HG02678 (cell line): ENCODE measurements around the gene MYBPC2.
"Not testable (repeated sequence)": the region's sequence is repeated elsewhere in the genome, so short reads cannot be mapped to it uniquely, and the experiment has no call there.

Experiments
- ATAC-seq: cut with Tn5 transposase; IDR thresholded peaks from one replicate; pipeline ENCODE4 v1.9.1; 2021; ENCODE audit warnings: mild to moderate bottlenecking, moderate library complexity; ENCODE audit not compliant: unreplicated experiment

Gene MYBPC2

GRCh38 chr19:50427318-50427925 lies 5.3 kb upstream of the MYBPC2 start:
- ATAC-seq, result no peak

GRCh38 chr19:50427997-50428425 lies 4.7 kb upstream of the MYBPC2 start:
- no peak for ATAC-seq

- no peak for ATAC-seq
Observed at GRCh38 chr19:50428772-50429463, 3.8 kb upstream of the MYBPC2 start.

GRCh38 chr19:50430888-50431342 lies 1.8 kb upstream of the MYBPC2 start:
- ATAC-seq, result no peak

- peak; percentile 77 for ATAC-seq
Observed at GRCh38 chr19:50431343-50432220, 1.1 kb upstream of the MYBPC2 start.

GRCh38 chr19:50433201-50434180 lies 799 bp downstream of the MYBPC2 start:
- no peak for ATAC-seq

GRCh38 chr19:50434525-50434924 lies 1.8 kb downstream of the MYBPC2 start:
- ATAC-seq, result no peak

- no peak for ATAC-seq
Observed at GRCh38 chr19:50435221-50435620, 2.5 kb downstream of the MYBPC2 start.

GRCh38 chr19:50435627-50436026 lies 2.9 kb downstream of the MYBPC2 start:
- no peak for ATAC-seq

- ATAC-seq, result no peak
Observed at GRCh38 chr19:50437862-50438449, 5.3 kb downstream of the MYBPC2 start.

- ATAC-seq, result not testable (repeated sequence)
Observed at GRCh38 chr19:50439130-50439529, 6.4 kb downstream of the MYBPC2 start.

GRCh38 chr19:50444059-50444458 lies 11.4 kb downstream of the MYBPC2 start:
- ATAC-seq, result no peak

GRCh38 chr19:50447053-50447452 lies 14.4 kb downstream of the MYBPC2 start:
- no peak for ATAC-seq

GRCh38 chr19:50447750-50448149 lies 15.1 kb downstream of the MYBPC2 start:
- no peak for ATAC-seq

- ATAC-seq, result no peak
Observed at GRCh38 chr19:50449236-50449899, 16.7 kb downstream of the MYBPC2 start.

GRCh38 chr19:50450369-50451222 lies 17.9 kb downstream of the MYBPC2 start:
- no peak for ATAC-seq

GRCh38 chr19:50451223-50451534 lies 18.5 kb downstream of the MYBPC2 start:
- no peak for ATAC-seq

GRCh38 chr19:50453243-50453642 lies 20.6 kb downstream of the MYBPC2 start:
- ATAC-seq, result no peak

- no peak for ATAC-seq
Observed at GRCh38 chr19:50455992-50456391, 23.3 kb downstream of the MYBPC2 start.
